ENCODE data around the gene SPTBN2. TPM values are rescaled to one million over a fixed set of nuclear protein-coding genes. Genes with fewer than 3 reads are reported as not detected.
A peak's percentile ranks its signal among the peaks of the same experiment; 100 is the strongest.

Gene SPTBN2
- total and polyA plus RNA-seq, 3 donors from 2014 or later: 116 to 239 (median 159) TPM

- Histone ChIP-seq H3K4me1 (peaks cover 9% of the 10 kb centered on the region), H3K4me3 (no peak overlapping the region), H3K27ac (no peak overlapping the region), H3K9me3 (no peaks in the 10 kb centered on the region), H3K36me3 (ENCODE audit: low read depth, missing control alignments) (no peaks in the 10 kb centered on the region), H3K27me3 (no peaks in the 10 kb centered on the region)
- TF ChIP-seq CTCF (IDR thresholded peaks at IDR 0.05) (no peak), POLR2A (IDR thresholded peaks at IDR 0.05) (no peak)
- no peak for DNase-seq
- 44 to 62% methylated on average over 2 of the region's 2 CpGs for WGBS, 2 donors
- intact Hi-C loops (cut with DNase I; ENCODE audit: low total_unique reads): no loop called here
These were observed 11.0 kb upstream of the SPTBN2 start for GRCh38 chr11:66739983-66740382.

GRCh38 chr11:66734215-66734614 is 5.2 kb upstream of the SPTBN2 start:
- DNase-seq: no peak

GRCh38 chr11:66729447-66729846 is 431 bp upstream of the SPTBN2 start:
- H3K36me3 ChIP-seq (ENCODE audit: low read depth, missing control alignments): no peaks in the 10 kb centered on the region
- no peak for DNase-seq
- WGBS, 2 donors: 86 to 91% methylated on average over 4 of the region's 4 CpGs
- TF ChIP-seq CTCF (IDR thresholded peaks at IDR 0.05) (no peak), POLR2A (IDR thresholded peaks at IDR 0.05) (no peak)
- H3K27ac ChIP-seq: no peak overlapping the region
- no peaks in the 10 kb centered on the region for H3K9me3 ChIP-seq
- peaks cover 4% of the 10 kb centered on the region for H3K4me1 ChIP-seq
- no peak overlapping the region for H3K4me3 ChIP-seq
- no peaks in the 10 kb centered on the region for H3K27me3 ChIP-seq
- intact Hi-C loops (cut with DNase I; ENCODE audit: low total_unique reads): no loop called here

More at GRCh38 chr11:66734215-66734614, 5.2 kb upstream of the SPTBN2 start:
- intact Hi-C loops (cut with DNase I; ENCODE audit: low total_unique reads): no loop called here
- no peaks in the 10 kb centered on the region for H3K4me1 ChIP-seq
- 98 to 100% methylated on average over 3 of the region's 3 CpGs for WGBS, 2 donors
- H3K4me3 ChIP-seq: no peak overlapping the region
- H3K27ac ChIP-seq: no peak overlapping the region
- H3K36me3 ChIP-seq (ENCODE audit: low read depth, missing control alignments): no peaks in the 10 kb centered on the region
- TF ChIP-seq POLR2A (IDR thresholded peaks at IDR 0.05) (no peak), CTCF (IDR thresholded peaks at IDR 0.05) (no peak)
- no peaks in the 10 kb centered on the region for H3K9me3 ChIP-seq
- H3K27me3 ChIP-seq: no peaks in the 10 kb centered on the region

GRCh38 chr11:66728038-66728692 is 851 bp downstream of the SPTBN2 start:
- intact Hi-C loops (cut with DNase I; ENCODE audit: low total_unique reads): no loop called here
- Histone ChIP-seq H3K4me1 (peaks cover 7% of the 10 kb centered on the region), H3K27ac (peak overlapping the region in 1 of 2 donors; percentile 56), H3K9me3 (no peaks in the 10 kb centered on the region), H3K36me3 (ENCODE audit: low read depth, missing control alignments) (no peaks in the 10 kb centered on the region), H3K27me3 (no peaks in the 10 kb centered on the region), H3K4me3 (peak overlapping the region; percentile 59 to 62)
- TF ChIP-seq CTCF (IDR thresholded peaks at IDR 0.05): no peak
- TF ChIP-seq POLR2A (IDR thresholded peaks at IDR 0.05): no peak
- no peak for DNase-seq
- WGBS, 2 donors: 0 to 1% methylated on average over 11 to 33 of the region's 114 CpGs

Data from testis (tissue), 3 donors.